ENCODE data around the gene TPM3. TPM values are rescaled to one million over a fixed set of nuclear protein-coding genes. Genes with fewer than 3 reads are reported as not detected.

The TPM3 gene
- total and polyA plus RNA-seq, 2 donors (not counting 1 experiment from before 2014, with no cell fraction given) = 215 to 842 TPM

- Histone ChIP-seq H3K79me2 (ENCODE audit: control insufficient read depth, insufficient read depth, low read length) (no peaks in the 10 kb centered on the region), H3K36me3 (ENCODE audit: control insufficient read depth, insufficient read depth, low read length) (no peaks in the 10 kb centered on the region), H3K4me3 (replicated peaks in 1 of 4; ENCODE audit: control extremely low read depth in 1 of 4, insufficient read depth in 1 of 4, low read depth in 3 of 4, low read length in 4 of 4) (no peak overlapping the region), H3K4me2 (ENCODE audit: extremely low read depth, insufficient read depth, low read length) (no peak overlapping the region), H4K20me1 (ENCODE audit: control insufficient read depth, extremely low read depth, insufficient read depth, low read length) (no peaks in the 10 kb centered on the region), H3K27me3 (ENCODE audit: control insufficient read depth, insufficient read depth, low read length) (no peaks in the 10 kb centered on the region), H3K27ac (ENCODE audit: insufficient read depth, low read length) (no peak overlapping the region), H3K9ac (ENCODE audit: insufficient read depth, low read length) (no peak overlapping the region), H3K4me1 (ENCODE audit: control insufficient read depth, extremely low read depth, insufficient read depth, low read length) (no peaks in the 10 kb centered on the region), H3K9me3 (ENCODE audit: control insufficient read depth, insufficient read depth, low read depth, low read length) (no peaks in the 10 kb centered on the region), H2AFZ (ENCODE audit: low read length) (no peak overlapping the region)
- TF ChIP-seq EZH2 (IDR thresholded peaks at IDR 0.05; ENCODE audit: low read length, missing control alignments) = no peak
- no peak for TF ChIP-seq CTCF (conservative IDR thresholded peaks at IDR 0.05 in 1 of 2, IDR thresholded peaks at IDR 0.05 in 1 of 2; ENCODE audit: low read depth in 1 of 2, low read length in 2 of 2)
- peak in 1 of 2 donors; percentile 25 for DNase-seq (ENCODE audit: low read depth in 2 of 2)
Measured at GRCh38 chr1:154115180-154115579, 76.7 kb downstream of the TPM3 start.

Other genes with a start within 250 kb of the TPM3 start
- 13.6 and 17.7 TPM in 2 replicates for gene DENND4B, start 245.4 kb downstream of the TPM3 start, total RNA-seq
- 9.1 and 15.9 TPM in 2 replicates for gene DENND4B, start 245.4 kb downstream of the TPM3 start, polyA plus RNA-seq
- gene CRTC2, start 233.5 kb downstream of the TPM3 start, total RNA-seq = 2.6 TPM in 2 replicates
- gene CRTC2, start 233.5 kb downstream of the TPM3 start, polyA plus RNA-seq = 7.1 and 10.9 TPM in 2 replicates
- gene SLC39A1, start 228.6 kb downstream of the TPM3 start, total RNA-seq = 113 and 119 TPM in 2 replicates
- gene SLC39A1, start 228.6 kb downstream of the TPM3 start, polyA plus RNA-seq = 80.5 and 94.4 TPM in 2 replicates
- 6.4 and 8.2 TPM in 2 replicates for gene CREB3L4, start 224.2 kb downstream of the TPM3 start, total RNA-seq
- gene CREB3L4, start 224.2 kb downstream of the TPM3 start, polyA plus RNA-seq = 3.7 and 4.8 TPM in 2 replicates
- gene JTB, start 214.4 kb downstream of the TPM3 start, total RNA-seq = 98.9 and 131 TPM in 2 replicates
- gene JTB, start 214.4 kb downstream of the TPM3 start, polyA plus RNA-seq = 102 and 123 TPM in 2 replicates
- 82.7 and 86.2 TPM in 2 replicates for gene RAB13, start 205.8 kb downstream of the TPM3 start, total RNA-seq
- 126 and 133 TPM in 2 replicates for gene RAB13, start 205.8 kb downstream of the TPM3 start, polyA plus RNA-seq
- gene RPS27, start 201.3 kb downstream of the TPM3 start, total RNA-seq = 2,666 and 2,883 TPM in 2 replicates
- 2,477 and 3,291 TPM in 2 replicates for gene RPS27, start 201.3 kb downstream of the TPM3 start, polyA plus RNA-seq
- gene NUP210L, start 37.0 kb downstream of the TPM3 start, total RNA-seq = under 0.01 and 0.17 TPM in 2 replicates
- 0.01 and 0.08 TPM in 2 replicates for gene NUP210L, start 37.0 kb downstream of the TPM3 start, polyA plus RNA-seq
- gene CFAP141, start 14.2 kb upstream of the TPM3 start, total RNA-seq = not detected in 2 replicates
- gene CFAP141, start 14.2 kb upstream of the TPM3 start, polyA plus RNA-seq = not detected in 2 replicates
- 37.5 and 51.9 TPM in 2 replicates for gene UBAP2L, start 28.9 kb upstream of the TPM3 start, total RNA-seq
- 180 and 235 TPM in 2 replicates for gene UBAP2L, start 28.9 kb upstream of the TPM3 start, polyA plus RNA-seq
- 127 and 152 TPM in 2 replicates for gene HAX1, start 80.5 kb upstream of the TPM3 start, total RNA-seq
- gene HAX1, start 80.5 kb upstream of the TPM3 start, polyA plus RNA-seq = 89.9 and 97.9 TPM in 2 replicates
- gene AQP10, start 129.0 kb upstream of the TPM3 start, total RNA-seq = not detected in 2 replicates
- not detected in 2 replicates for gene AQP10, start 129.0 kb upstream of the TPM3 start, polyA plus RNA-seq
- gene ATP8B2, start 133.4 kb upstream of the TPM3 start, total RNA-seq = 177 and 205 TPM in 2 replicates
- 96.7 and 101 TPM in 2 replicates for gene ATP8B2, start 133.4 kb upstream of the TPM3 start, polyA plus RNA-seq
- 12.8 and 21.0 TPM in 2 replicates for gene IL6R, start 213.2 kb upstream of the TPM3 start, total RNA-seq
- 14.5 and 22.7 TPM in 2 replicates for gene IL6R, start 213.2 kb upstream of the TPM3 start, polyA plus RNA-seq

Measured in fibroblast of lung (primary cell).